ENCODE data around the gene ANP32E. TPM values are rescaled to one million over a fixed set of nuclear protein-coding genes. Genes with fewer than 3 reads are reported as not detected.

ANP32E gene
- total and polyA plus RNA-seq, 2 of the 13 experiments (the other 11 are each of a cell fraction or from before 2014, with no cell fraction given) = 10.3 to 53.0 TPM

DNA sequence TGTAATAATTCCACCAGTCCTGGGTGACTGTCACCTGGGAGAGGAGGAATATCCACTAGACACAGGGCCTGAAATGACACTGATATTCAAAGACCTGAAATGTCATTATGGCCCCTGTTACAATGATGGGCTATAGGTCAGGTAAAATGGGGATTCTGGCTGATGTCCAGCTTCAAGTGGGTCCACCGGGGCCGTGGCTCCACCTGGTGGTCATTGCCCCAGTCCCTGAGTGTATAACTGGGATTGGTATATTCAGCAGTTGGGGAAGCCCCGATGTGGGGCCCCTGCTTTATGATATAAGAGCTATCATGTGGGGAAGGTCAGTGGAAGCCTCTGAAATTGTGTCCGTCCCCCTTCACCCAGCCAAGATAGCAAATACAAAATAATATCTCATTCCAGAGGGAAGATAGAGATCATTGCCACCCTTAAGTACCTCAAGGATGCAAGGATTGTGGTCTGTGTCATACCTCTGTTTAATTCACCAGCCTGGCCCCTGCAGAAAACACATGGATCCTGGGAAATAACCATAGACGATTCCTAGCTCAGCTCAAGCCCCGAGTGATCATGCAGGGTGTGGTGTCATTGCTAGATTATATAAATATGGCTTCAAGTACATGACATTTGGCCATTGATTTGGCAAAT lies 66.8 kb downstream of the ANP32E start (continued):
- TF ChIP-seq, protein P1, sequence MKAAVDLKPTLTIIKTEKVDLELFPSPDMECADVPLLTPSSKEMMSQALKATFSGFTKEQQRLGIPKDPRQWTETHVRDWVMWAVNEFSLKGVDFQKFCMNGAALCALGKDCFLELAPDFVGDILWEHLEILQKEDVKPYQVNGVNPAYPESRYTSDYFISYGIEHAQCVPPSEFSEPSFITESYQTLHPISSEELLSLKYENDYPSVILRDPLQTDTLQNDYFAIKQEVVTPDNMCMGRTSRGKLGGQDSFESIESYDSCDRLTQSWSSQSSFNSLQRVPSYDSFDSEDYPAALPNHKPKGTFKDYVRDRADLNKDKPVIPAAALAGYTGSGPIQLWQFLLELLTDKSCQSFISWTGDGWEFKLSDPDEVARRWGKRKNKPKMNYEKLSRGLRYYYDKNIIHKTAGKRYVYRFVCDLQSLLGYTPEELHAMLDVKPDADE (CRISPR knock-in tag; IDR thresholded peaks at IDR 0.05) = no peak
- TF ChIP-seq YY1 (IDR thresholded peaks at IDR 0.05; ENCODE audit: insufficient read depth, insufficient replicate concordance, low read depth, low read length) (peak; percentile 42), SALL1 (CRISPR knock-in tag; IDR thresholded peaks at IDR 0.05) (peak; percentile 48; the same call in 1 of the 2 replicates), ARNTL (CRISPR knock-in tag; IDR thresholded peaks at IDR 0.05) (no peak), KDM5B (CRISPR knock-in tag; IDR thresholded peaks at IDR 0.05; ENCODE audit: borderline replicate concordance) (no peak), KLF11 (CRISPR knock-in tag; IDR thresholded peaks at IDR 0.05) (no peak), KDM3A (CRISPR knock-in tag; IDR thresholded peaks at IDR 0.05; ENCODE audit: low read depth) (no peak), ZNF607 (CRISPR knock-in tag; IDR thresholded peaks at IDR 0.05; ENCODE audit: borderline replicate concordance) (no peak), ZNF253 (CRISPR knock-in tag; IDR thresholded peaks at IDR 0.05; ENCODE audit: borderline replicate concordance) (no peak), ATF7-NPFF (CRISPR knock-in tag; IDR thresholded peaks at IDR 0.05; ENCODE audit: low read depth) (no peak), ISX (CRISPR knock-in tag; conservative IDR thresholded peaks at IDR 0.05) (no peak), NRL (CRISPR knock-in tag; IDR thresholded peaks at IDR 0.05; ENCODE audit: borderline replicate concordance) (no peak), ZNF713 (CRISPR knock-in tag; IDR thresholded peaks at IDR 0.05) (no peak), THAP11 (CRISPR knock-in tag; IDR thresholded peaks at IDR 0.05) (0 out of 2 replicates have a peak, but pooled peaks have one; percentile 32), SMC3 (IDR thresholded peaks at IDR 0.05; ENCODE audit: low read length) (peak; percentile 92), HOXA5 (CRISPR knock-in tag; IDR thresholded peaks at IDR 0.05) (peak; percentile 45; the same call in 1 of the 2 replicates), MED1 (CRISPR knock-in tag; IDR thresholded peaks at IDR 0.05) (0 out of 2 replicates have a peak, but pooled peaks have one; percentile 32), FOXO1 (CRISPR knock-in tag; IDR thresholded peaks at IDR 0.05) (no peak), ZNF619 (CRISPR knock-in tag; IDR thresholded peaks at IDR 0.05) (no peak), ZNF235 (CRISPR knock-in tag; IDR thresholded peaks at IDR 0.05; ENCODE audit: borderline replicate concordance) (no peak), RAD21 (CRISPR knock-in tag; IDR thresholded peaks at IDR 0.05) (peak; percentile 76), ISL2 (CRISPR knock-in tag; IDR thresholded peaks at IDR 0.05) (0 out of 2 replicates have a peak, but pooled peaks have one; percentile 31), SIX4 (CRISPR knock-in tag; IDR thresholded peaks at IDR 0.05) (no peak)
- TF ChIP-seq, protein P2, sequence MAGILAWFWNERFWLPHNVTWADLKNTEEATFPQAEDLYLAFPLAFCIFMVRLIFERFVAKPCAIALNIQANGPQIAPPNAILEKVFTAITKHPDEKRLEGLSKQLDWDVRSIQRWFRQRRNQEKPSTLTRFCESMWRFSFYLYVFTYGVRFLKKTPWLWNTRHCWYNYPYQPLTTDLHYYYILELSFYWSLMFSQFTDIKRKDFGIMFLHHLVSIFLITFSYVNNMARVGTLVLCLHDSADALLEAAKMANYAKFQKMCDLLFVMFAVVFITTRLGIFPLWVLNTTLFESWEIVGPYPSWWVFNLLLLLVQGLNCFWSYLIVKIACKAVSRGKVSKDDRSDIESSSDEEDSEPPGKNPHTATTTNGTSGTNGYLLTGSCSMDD (CRISPR knock-in tag; IDR thresholded peaks at IDR 0.05) = no peak
- TF ChIP-seq, protein P3, sequence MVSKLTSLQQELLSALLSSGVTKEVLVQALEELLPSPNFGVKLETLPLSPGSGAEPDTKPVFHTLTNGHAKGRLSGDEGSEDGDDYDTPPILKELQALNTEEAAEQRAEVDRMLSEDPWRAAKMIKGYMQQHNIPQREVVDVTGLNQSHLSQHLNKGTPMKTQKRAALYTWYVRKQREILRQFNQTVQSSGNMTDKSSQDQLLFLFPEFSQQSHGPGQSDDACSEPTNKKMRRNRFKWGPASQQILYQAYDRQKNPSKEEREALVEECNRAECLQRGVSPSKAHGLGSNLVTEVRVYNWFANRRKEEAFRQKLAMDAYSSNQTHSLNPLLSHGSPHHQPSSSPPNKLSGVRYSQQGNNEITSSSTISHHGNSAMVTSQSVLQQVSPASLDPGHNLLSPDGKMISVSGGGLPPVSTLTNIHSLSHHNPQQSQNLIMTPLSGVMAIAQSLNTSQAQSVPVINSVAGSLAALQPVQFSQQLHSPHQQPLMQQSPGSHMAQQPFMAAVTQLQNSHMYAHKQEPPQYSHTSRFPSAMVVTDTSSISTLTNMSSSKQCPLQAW (CRISPR knock-in tag; IDR thresholded peaks at IDR 0.05) = peak; percentile 41; the same call in 1 of the 2 replicates
- TF ChIP-seq, protein P4, sequence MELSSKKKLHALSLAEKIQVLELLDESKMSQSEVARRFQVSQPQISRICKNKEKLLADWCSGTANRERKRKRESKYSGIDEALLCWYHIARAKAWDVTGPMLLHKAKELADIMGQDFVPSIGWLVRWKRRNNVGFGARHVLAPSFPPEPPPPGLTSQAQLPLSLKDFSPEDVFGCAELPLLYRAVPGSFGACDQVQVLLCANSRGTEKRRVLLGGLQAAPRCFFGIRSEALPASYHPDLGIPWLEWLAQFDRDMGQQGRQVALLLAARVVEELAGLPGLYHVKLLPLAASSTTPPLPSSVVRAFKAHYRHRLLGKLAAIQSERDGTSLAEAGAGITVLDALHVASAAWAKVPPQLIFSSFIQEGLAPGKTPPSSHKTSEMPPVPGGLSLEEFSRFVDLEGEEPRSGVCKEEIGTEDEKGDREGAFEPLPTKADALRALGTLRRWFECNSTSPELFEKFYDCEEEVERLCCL (CRISPR knock-in tag; IDR thresholded peaks at IDR 0.05; ENCODE audit: borderline replicate concordance) = no peak
